GM10266 (cell line): ENCODE measurements around the gene OLIG1.

Experiments used
- DNase-seq: peaks from one replicate; pipeline ENCODE4 v3.0.0; 2012; ENCODE audit errors: extremely low spot score
- TF ChIP-seq, protein P1 (sequence below): IDR thresholded peaks from 2 replicates; pipeline ENCODE4 v1.5.1; 2012; ENCODE audit warnings: mild to moderate bottlenecking, low read depth; ENCODE audit not compliant: control insufficient read depth, insufficient read depth; ENCODE audit errors: missing control alignments

Gene OLIG1

DNA sequence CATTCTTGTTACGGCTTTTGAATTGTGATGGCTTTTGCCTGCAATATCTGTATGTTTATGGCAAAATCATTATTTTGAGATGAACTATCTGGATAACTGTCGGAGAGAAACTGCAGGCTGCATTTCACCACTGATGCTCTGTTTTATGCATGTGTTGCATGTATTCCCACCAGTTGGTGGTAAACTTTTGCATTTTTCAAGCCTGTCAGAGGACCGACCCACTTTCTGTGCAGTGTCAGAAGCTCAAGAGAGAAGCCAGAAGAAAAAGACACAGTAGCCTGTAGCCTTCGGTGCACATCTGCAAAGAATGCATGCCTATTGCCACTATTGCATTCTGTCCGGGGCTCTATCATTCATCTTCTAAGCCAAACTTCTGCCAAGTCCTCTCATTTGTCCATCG, 41.6 kb downstream of the OLIG1 start:
- DNase-seq, result no peak
- TF ChIP-seq, protein P1, sequence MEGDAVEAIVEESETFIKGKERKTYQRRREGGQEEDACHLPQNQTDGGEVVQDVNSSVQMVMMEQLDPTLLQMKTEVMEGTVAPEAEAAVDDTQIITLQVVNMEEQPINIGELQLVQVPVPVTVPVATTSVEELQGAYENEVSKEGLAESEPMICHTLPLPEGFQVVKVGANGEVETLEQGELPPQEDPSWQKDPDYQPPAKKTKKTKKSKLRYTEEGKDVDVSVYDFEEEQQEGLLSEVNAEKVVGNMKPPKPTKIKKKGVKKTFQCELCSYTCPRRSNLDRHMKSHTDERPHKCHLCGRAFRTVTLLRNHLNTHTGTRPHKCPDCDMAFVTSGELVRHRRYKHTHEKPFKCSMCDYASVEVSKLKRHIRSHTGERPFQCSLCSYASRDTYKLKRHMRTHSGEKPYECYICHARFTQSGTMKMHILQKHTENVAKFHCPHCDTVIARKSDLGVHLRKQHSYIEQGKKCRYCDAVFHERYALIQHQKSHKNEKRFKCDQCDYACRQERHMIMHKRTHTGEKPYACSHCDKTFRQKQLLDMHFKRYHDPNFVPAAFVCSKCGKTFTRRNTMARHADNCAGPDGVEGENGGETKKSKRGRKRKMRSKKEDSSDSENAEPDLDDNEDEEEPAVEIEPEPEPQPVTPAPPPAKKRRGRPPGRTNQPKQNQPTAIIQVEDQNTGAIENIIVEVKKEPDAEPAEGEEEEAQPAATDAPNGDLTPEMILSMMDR, result no peak

DNA sequence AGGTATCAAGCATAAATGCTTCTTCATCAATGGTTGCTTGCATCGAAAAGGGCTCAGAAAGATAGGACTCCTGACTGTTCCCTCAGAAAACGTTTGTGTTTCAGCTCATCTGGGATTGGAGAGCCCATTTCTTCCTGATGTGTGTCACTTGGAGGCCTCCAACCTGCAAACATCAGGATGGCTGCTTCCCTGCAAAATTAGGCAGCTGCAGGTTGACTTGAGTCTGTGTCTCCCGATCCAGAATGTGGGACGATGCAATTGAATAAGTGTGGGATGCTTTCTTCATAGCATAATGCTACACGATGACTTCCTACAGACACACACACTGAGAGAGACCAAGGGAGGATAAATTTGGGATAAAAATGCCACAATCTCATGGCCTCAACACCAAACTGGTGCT, 42.2 kb downstream of the OLIG1 start:
- TF ChIP-seq, protein P1, result no peak
- DNase-seq, result no peak

DNA sequence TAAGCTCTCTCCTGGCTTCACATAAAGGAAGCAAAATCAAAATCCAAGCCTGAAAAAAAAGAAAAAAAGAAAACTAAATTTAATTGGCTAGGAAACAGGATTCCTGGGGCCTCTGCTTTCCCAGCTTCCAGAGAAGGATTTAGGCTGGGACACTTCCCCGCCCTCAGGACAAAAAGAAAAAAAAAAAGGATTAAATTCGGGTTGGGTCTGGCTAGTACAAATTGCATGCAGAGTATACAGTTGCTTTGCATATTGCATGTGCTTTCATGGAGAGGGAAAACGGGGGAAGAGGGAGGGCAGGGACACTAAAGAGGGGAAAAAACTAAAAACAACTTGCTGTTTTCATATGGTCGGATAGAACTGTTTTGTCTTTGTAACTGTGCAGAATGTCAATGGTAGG, 42.7 kb downstream of the OLIG1 start:
- TF ChIP-seq, protein P1, result no peak
- DNase-seq, result no peak

DNA sequence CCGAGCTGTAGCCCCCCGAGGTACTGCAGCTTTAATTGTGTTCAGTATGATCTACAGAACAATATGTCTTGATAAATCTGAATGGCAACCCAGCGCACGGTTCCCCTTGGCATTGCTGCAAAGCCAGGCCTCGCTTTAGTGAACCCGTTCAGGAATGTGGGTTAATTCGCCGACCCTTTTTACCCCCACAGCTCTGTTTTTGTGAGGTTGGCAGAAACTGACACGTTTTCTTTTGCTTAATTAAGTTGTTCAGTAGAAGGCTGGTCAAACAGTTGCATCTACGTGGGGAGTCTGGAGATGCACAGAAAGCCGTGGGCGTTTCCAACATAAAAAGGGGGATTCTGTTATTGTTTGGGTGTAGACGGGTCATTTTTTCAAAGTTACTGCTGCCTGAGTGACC, 43.2 kb downstream of the OLIG1 start:
- DNase-seq, result no peak
- TF ChIP-seq, protein P1, result no peak

DNA sequence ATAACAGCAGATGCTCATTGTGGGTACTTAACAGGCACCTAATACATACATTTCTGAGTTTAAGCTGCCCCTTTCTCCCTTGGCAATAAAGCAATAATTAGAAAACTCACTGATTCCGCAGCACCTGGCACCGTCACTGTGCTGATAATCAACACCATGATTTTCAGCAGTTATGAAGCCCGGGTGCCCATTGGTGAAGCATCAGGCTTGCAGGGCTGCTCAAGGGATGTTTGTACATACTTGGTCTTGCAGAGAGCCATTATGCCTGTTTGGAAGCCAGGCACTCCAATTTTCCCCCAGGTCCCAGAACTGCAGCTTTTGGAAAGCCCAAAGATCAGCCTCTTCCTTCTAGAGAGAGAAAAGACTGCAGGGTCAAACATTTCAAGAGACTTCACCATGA, 44.3 kb downstream of the OLIG1 start:
- no peak for DNase-seq
- TF ChIP-seq, protein P1, result no peak

DNA sequence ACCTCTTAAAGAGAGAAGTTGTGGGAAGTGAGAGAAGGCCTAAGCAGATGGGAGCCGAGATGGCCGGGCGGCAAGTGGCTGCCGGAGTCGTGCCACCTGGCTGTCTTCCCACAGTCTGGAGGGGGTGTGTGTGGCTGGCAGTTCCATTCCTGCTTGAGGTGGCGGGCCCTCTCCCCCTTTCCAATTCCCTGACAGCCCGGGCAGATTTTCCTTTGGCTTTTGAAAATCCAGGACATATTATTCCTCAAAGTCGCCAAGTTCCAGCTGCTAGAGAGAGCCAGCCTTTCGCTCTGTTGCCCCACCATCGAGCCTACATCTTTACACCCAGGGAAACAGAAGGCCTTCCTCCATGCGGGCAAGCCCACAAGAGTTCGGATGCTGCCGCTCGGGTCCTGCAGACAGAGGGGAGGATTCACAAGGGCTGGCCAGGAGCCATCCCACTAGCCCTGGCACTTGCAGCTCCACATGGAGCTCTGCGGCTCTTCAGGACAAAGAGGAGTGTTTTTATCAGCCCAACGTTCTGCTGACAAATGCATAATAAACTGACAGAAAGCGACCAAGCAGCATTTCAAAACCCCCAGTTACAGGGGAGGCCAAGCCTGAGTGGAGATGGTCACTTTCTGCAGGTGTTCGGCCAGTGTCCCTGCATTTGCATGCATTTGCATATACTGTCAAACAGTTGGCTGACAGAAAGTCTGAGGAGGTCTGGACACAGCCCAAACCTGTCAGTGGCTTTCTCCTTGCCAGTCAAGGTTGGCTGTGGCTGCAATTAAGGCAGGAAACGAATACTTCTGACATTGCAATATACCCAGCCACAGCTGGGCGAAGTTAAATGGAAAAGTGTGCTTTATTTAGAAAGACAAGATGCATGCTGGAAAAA, 45.9 kb downstream of the OLIG1 start:
- no peak for DNase-seq
- TF ChIP-seq, protein P1, result no peak

DNA sequence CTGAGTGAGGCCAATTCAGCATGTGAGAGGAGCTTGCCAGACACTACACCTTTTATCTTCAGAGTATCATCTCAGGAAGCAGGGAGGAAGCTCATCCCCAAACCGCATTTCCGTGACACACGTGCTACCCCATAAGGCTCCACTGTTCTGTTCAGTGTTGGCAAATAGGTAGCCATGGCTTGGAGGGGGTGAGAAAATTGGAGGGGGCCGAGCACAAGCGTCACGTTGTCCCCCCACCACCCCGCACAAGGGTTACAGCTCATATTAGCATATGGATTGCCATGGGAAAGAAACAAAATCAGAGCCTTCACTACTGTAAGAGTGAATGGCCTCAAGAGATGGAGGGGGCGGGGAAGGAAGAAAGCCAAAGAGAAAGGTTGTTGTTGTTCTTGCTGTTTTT, 46.7 kb downstream of the OLIG1 start:
- TF ChIP-seq, protein P1, result no peak
- no peak for DNase-seq
